ENCODE results near the gene CENPVL1. TPM values are rescaled to one million over a fixed set of nuclear protein-coding genes. Genes with fewer than 3 reads are reported as not detected.

CENPVL1 gene
- polyA plus RNA-seq, 2 of the 4 experiments (the other 2 are of a cell fraction): not detected

GRCh38 chrX:51760657-51761056 lies 50.3 kb downstream of the CENPVL1 start:
- no peak overlapping the region for H3K4me3 ChIP-seq
- 6% methylated on average over 4 of the region's 4 CpGs for WGBS (ENCODE audit: missing lambda C conversion rate)
- no peak for TF ChIP-seq FOSL2 (IDR thresholded peaks at IDR 0.05)
- no peak for TF ChIP-seq FOSL2 (CRISPR knock-in tag; IDR thresholded peaks at IDR 0.05)
- no peak for TF ChIP-seq CEBPB (IDR thresholded peaks at IDR 0.05)
- TF ChIP-seq FOSB (CRISPR knock-in tag; IDR thresholded peaks at IDR 0.05): no peak
- TF ChIP-seq RCOR1 (IDR thresholded peaks at IDR 0.05; ENCODE audit: low read depth, low read length): no peak
- no peak for TF ChIP-seq GATA3 (IDR thresholded peaks at IDR 0.05; ENCODE audit: borderline replicate concordance)
- TF ChIP-seq KDM5A (IDR thresholded peaks at IDR 0.05): no peak
- no peak for TF ChIP-seq TFCP2L1 (CRISPR knock-in tag; IDR thresholded peaks at IDR 0.05)
- no peak for TF ChIP-seq POLR2A (IDR thresholded peaks at IDR 0.05; ENCODE audit: low read length)
- TF ChIP-seq ZNF302 (CRISPR knock-in tag; IDR thresholded peaks at IDR 0.05): no peak
- TF ChIP-seq KDM1A (IDR thresholded peaks at IDR 0.05; ENCODE audit: low read depth): no peak
- no peak for TF ChIP-seq EP300 (IDR thresholded peaks at IDR 0.05)
- TF ChIP-seq HDAC2 (IDR thresholded peaks at IDR 0.05): no peak
- TF ChIP-seq EHMT2 (IDR thresholded peaks at IDR 0.05; ENCODE audit: low read depth): no peak
- TF ChIP-seq JUNB (IDR thresholded peaks at IDR 0.05): no peak
- no peak for TF ChIP-seq BHLHE40 (IDR thresholded peaks at IDR 0.05; ENCODE audit: low read depth, low read length)
- CTCF ChIA-PET: no interaction called here
- ATAC-seq (no peak), FAIRE-seq (no peak), DNase-seq (ENCODE audit: low read depth in 1 of 2, low spot score in 1 of 2) (no peak)
- POLR2A ChIA-PET: no interaction called here
- no peak overlapping the region for H3K27ac ChIP-seq
- H3K4me1 ChIP-seq: no peaks in the 10 kb centered on the region
- H3K4me2 ChIP-seq: no peak overlapping the region
- H3K9me3 ChIP-seq: no peaks in the 10 kb centered on the region

Other genes starting within 250 kb of the CENPVL1 start
- 3.0 and 3.3 TPM in 2 replicates for gene NUDT11, start 213.9 kb upstream of the CENPVL1 start, polyA plus RNA-seq (2011; rRNA removed)
- 2.1 to 2.7 TPM (median 2.5 TPM) in 3 replicates for gene NUDT11, start 213.9 kb upstream of the CENPVL1 start, polyA plus RNA-seq (2017; fragmentation: RNase III; extraction: RNeasy Plus Mini Kit Qiagen cat#74134 plus additional on column Dnase treatment)
- gene CENPVL3, start 91.6 kb upstream of the CENPVL1 start, polyA plus RNA-seq (2011; rRNA removed): 0.13 and 0.22 TPM in 2 replicates
- gene CENPVL3, start 91.6 kb upstream of the CENPVL1 start, polyA plus RNA-seq (2017; fragmentation: RNase III; extraction: RNeasy Plus Mini Kit Qiagen cat#74134 plus additional on column Dnase treatment): 0.12 to 0.16 TPM (median 0.15 TPM) in 3 replicates
- gene CENPVL2, start 27.7 kb upstream of the CENPVL1 start, polyA plus RNA-seq (2011; rRNA removed): not detected in 2 replicates
- not detected in 3 replicates for gene CENPVL2, start 27.7 kb upstream of the CENPVL1 start, polyA plus RNA-seq (2017; fragmentation: RNase III; extraction: RNeasy Plus Mini Kit Qiagen cat#74134 plus additional on column Dnase treatment)
- gene GSPT2, start 32.9 kb downstream of the CENPVL1 start, polyA plus RNA-seq (2011; rRNA removed): 8.4 and 8.8 TPM in 2 replicates
- 7.7 to 9.0 TPM (median 8.4 TPM) in 3 replicates for gene GSPT2, start 32.9 kb downstream of the CENPVL1 start, polyA plus RNA-seq (2017; fragmentation: RNase III; extraction: RNeasy Plus Mini Kit Qiagen cat#74134 plus additional on column Dnase treatment)
- gene MAGED1, start 183.1 kb downstream of the CENPVL1 start, polyA plus RNA-seq (2011; rRNA removed): 85.7 and 102 TPM in 2 replicates
- 62.2 to 84.1 TPM (median 79.5 TPM) in 3 replicates for gene MAGED1, start 183.1 kb downstream of the CENPVL1 start, polyA plus RNA-seq (2017; fragmentation: RNase III; extraction: RNeasy Plus Mini Kit Qiagen cat#74134 plus additional on column Dnase treatment)

Measured in A549 (cell line).